Measurements from ENCODE around the gene SYP. TPM values are rescaled to one million over a fixed set of nuclear protein-coding genes. Genes with fewer than 3 reads are reported as not detected.

The SYP gene
- total and polyA plus RNA-seq, 2 donors (not counting 1 experiment from before 2014, with no cell fraction given): 1.2 to 1.6 TPM

GRCh38 chrX:49202022-49202421 is 2.0 kb upstream of the SYP start:
- H3K9ac ChIP-seq (ENCODE audit: low read length): no peak overlapping the region
- no peaks in the 10 kb centered on the region for H3K36me3 ChIP-seq (replicated peaks in 1 of 2; ENCODE audit: control extremely low read depth in 1 of 2, control insufficient read depth in 1 of 2, extremely low read depth in 1 of 2, insufficient read depth in 2 of 2, low read length in 1 of 2)
- DNase-seq (no peak), ATAC-seq (ENCODE audit: low read depth) (no peak)
- peaks cover 6% of the 10 kb centered on the region for H3K4me1 Mint-ChIP-seq
- CTCF ChIA-PET: interaction anchor here (0.6 kb wide), 1 partner anchor 720 kb away, joined by 3 read pairs; the partner anchor contains the start of gene CLCN5
- no CpG with 5 or more reads among the region's 2 CpGs for WGBS (ENCODE audit: insufficient coverage)
- peaks cover 4 to 13% of the 10 kb centered on the region in 2 donors for H3K4me1 ChIP-seq (ENCODE audit: control insufficient read depth in 2 of 2, insufficient read depth in 2 of 2, low read length in 2 of 2)
- no peak overlapping the region for H3K4me2 ChIP-seq (replicated peaks; ENCODE audit: low read depth, low read length, poor library complexity, severe bottlenecking)
- no peak overlapping the region for H2AFZ ChIP-seq (ENCODE audit: insufficient read depth, low read depth, low read length, poor library complexity, severe bottlenecking)
- H3K4me3 Mint-ChIP-seq: no peak overlapping the region
- H3K9me3 Mint-ChIP-seq (ENCODE audit: insufficient read depth): no peaks in the 10 kb centered on the region
- no peak overlapping the region for H3K27ac ChIP-seq (ENCODE audit: low read length in 2 of 2)
- no peaks in the 10 kb centered on the region for H3K79me2 ChIP-seq (ENCODE audit: control insufficient read depth, insufficient read depth, low read length)
- H3K27me3 Mint-ChIP-seq: no peaks in the 10 kb centered on the region
- H3K27me3 ChIP-seq (replicated peaks in 1 of 4; ENCODE audit: control extremely low read depth in 1 of 4, control insufficient read depth in 3 of 4, insufficient read depth in 4 of 4, low read length in 3 of 4): no peaks in the 10 kb centered on the region
- POLR2A ChIA-PET: no interaction called here
- TF ChIP-seq CTCF (IDR thresholded peaks at IDR 0.05): no peak
- no peak for TF ChIP-seq EZH2 (IDR thresholded peaks at IDR 0.05; ENCODE audit: borderline replicate concordance, insufficient read depth, low read depth, low read length, poor library complexity, severe bottlenecking)
- H3K4me3 ChIP-seq (ENCODE audit: control extremely low read depth in 1 of 5, extremely low read depth in 1 of 5, insufficient read depth in 1 of 5, low read depth in 2 of 5, low read length in 4 of 5): no peak overlapping the region
- H3K27ac Mint-ChIP-seq: no peak overlapping the region
- H4K20me1 ChIP-seq (ENCODE audit: control insufficient read depth, insufficient read depth, low read length, poor library complexity, severe bottlenecking): no peaks in the 10 kb centered on the region
- intact Hi-C loops (cut with micrococcal nuclease): no loop called here
- H3K9me3 ChIP-seq (ENCODE audit: control extremely low read depth in 1 of 3, control insufficient read depth in 2 of 3, insufficient read depth in 1 of 3, low read length in 2 of 3): no peaks in the 10 kb centered on the region

DNA sequence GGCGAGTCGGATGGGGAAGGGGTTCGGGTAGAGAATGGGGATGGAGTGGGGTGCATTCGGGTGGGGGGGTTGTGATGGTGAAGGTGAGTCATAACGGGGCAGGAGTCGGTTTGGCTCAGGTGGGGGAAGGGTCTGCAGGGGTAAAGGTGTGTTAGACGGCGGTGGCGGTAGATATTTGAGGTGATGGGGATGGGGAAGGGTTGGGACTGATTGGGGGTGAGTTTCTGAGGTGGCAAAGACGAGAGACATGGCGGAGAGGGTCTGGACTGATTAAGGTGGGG is 738 bp downstream of the SYP start:
- Mint-ChIP-seq H3K4me3 (no peak overlapping the region), H3K27me3 (no peaks in the 10 kb centered on the region), H3K9me3 (ENCODE audit: insufficient read depth) (no peaks in the 10 kb centered on the region), H3K27ac (no peak overlapping the region), H3K4me1 (peaks cover 6% of the 10 kb centered on the region)
- no peaks in the 10 kb centered on the region for H3K9me3 ChIP-seq (ENCODE audit: control extremely low read depth in 1 of 3, control insufficient read depth in 2 of 3, insufficient read depth in 1 of 3, low read length in 2 of 3)
- TF ChIP-seq EZH2 (IDR thresholded peaks at IDR 0.05; ENCODE audit: borderline replicate concordance, insufficient read depth, low read depth, low read length, poor library complexity, severe bottlenecking) (no peak), CTCF (IDR thresholded peaks at IDR 0.05) (no peak)
- H2AFZ ChIP-seq (ENCODE audit: insufficient read depth, low read depth, low read length, poor library complexity, severe bottlenecking): no peak overlapping the region
- ChIA-PET POLR2A (no interaction called here), CTCF (no interaction called here)
- no peaks in the 10 kb centered on the region for H3K27me3 ChIP-seq (replicated peaks in 1 of 4; ENCODE audit: control extremely low read depth in 1 of 4, control insufficient read depth in 3 of 4, insufficient read depth in 4 of 4, low read length in 3 of 4)
- no peak overlapping the region for H3K9ac ChIP-seq (ENCODE audit: low read length)
- ATAC-seq (ENCODE audit: low read depth): no peak
- WGBS (ENCODE audit: insufficient coverage): 27% methylated on average over 9 of the region's 11 CpGs
- no peaks in the 10 kb centered on the region for H3K79me2 ChIP-seq (ENCODE audit: control insufficient read depth, insufficient read depth, low read length)
- H4K20me1 ChIP-seq (ENCODE audit: control insufficient read depth, insufficient read depth, low read length, poor library complexity, severe bottlenecking): no peaks in the 10 kb centered on the region
- no peak for DNase-seq
- peaks cover 4 to 13% of the 10 kb centered on the region in 2 donors for H3K4me1 ChIP-seq (ENCODE audit: control insufficient read depth in 2 of 2, insufficient read depth in 2 of 2, low read length in 2 of 2)
- no peaks in the 10 kb centered on the region for H3K36me3 ChIP-seq (replicated peaks in 1 of 2; ENCODE audit: control extremely low read depth in 1 of 2, control insufficient read depth in 1 of 2, extremely low read depth in 1 of 2, insufficient read depth in 2 of 2, low read length in 1 of 2)
- peak overlapping the region; percentile 82 for H3K4me2 ChIP-seq (replicated peaks; ENCODE audit: low read depth, low read length, poor library complexity, severe bottlenecking)
- H3K27ac ChIP-seq (ENCODE audit: low read length in 2 of 2): no peak overlapping the region
- peak overlapping the region in 1 of 5 experiments; percentile 36 for H3K4me3 ChIP-seq (ENCODE audit: control extremely low read depth in 1 of 5, extremely low read depth in 1 of 5, insufficient read depth in 1 of 5, low read depth in 2 of 5, low read length in 4 of 5)
- intact Hi-C loops (cut with micrococcal nuclease): no loop called here

Data from B cell (primary cell).